Frontal cortex (tissue), 4 donors: ENCODE measurements around the gene GSC. TPM values are rescaled to one million over a fixed set of nuclear protein-coding genes. Genes with fewer than 3 reads are reported as not detected.

Source experiments
- DNase-seq, 2 donors: peaks; one replicate each; pipeline ENCODE4 v3.0.0; 2012; ENCODE audit warnings: low spot score in 2 of 2
- FAIRE-seq: peaks from 2 replicates; lab custom pipeline; 2012; peaks lifted over from hg19 to GRCh38; lab: Jason Lieb, UNC
- total RNA-seq: library from RNA; depleted of rRNA; stranded (reverse); fragments of >200 nt; gene quantifications from one replicate; pipeline ENCODE4 v1.2.3, GENCODE V29; 2014
- donor health status: control.
- donor health status: control.
- donor health status: control.

GSC gene
- total RNA-seq, 1 donor from 2014 or later = not detected

DNA sequence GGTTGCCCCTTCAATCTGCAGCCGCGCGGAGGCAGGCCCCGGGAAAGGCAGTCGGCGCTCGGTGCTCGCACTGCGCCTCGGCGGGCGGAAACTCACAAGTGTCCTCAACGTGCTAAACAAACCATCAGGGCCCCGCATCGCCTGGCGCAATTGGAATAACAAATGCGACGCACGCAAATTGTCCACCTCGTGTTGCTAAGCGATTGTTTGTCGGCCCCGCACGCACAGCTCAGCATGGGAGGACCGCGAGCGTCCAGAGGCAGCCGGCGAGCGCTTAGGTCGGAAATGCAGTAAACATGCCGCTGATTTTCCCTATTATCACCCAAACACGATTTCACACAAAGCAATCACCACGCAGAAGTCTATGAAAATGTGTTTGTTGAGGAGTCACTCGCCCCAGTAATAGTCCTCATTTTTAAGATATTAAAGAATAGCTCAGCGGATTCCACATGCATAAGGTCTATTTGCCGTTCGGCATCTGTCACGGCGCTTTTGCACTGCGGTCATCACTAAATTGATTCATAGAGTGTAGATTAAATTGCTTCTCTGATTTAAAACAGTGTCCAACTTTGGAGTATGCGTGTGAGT lies 3.2 kb upstream of the GSC start:
- no peak for DNase-seq
- FAIRE-seq = no peak

DNA sequence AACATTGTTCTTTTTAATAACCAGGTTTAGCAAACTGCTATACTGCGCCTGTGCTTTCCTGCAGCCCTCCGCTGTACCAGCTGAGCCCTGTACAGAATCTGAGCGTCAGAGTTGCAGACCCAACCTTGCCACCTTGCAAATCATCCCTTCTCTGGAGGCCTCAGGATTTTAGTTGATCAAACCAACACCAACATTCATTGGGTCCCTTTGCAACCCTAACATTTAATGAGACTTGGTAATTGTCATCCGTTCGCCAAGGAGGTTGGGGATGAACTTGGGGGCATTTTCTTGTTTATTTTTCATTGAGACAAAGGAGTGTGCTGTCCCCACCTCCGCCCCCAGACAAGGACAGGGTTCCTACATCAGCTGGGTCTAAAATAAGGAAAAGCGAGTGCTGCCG lies 2.6 kb upstream of the GSC start:
- FAIRE-seq (no peak), DNase-seq (no peak)

DNA sequence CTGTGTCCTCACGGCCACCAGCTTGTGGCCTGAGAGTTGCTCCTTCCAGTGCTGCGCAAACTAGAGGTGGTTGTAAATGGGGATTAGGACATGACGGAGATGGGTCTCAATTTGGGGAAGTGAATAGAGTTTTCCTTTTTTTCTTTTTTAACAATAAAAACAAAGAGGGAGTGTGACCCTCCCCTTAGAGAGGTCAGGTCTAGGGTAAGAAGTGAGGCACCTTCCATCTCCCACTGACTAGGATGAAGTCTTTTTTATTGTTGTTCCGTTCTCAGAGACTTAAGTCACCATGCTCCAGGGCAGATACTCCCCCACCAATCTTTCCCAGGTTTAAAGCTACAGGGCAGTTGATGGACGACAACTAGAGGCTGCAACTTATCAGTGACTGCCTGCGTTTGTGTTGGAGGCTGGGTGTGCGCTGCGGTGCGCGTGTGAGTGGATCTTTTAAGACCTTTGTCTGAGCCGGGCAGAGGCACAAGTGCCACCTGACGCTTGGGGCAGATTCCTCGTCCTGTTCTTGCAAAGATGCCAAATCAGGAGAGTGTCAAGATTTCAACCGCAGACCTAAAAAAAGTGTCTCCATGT lies 2.1 kb upstream of the GSC start:
- DNase-seq = no peak
- no peak for FAIRE-seq

DNA sequence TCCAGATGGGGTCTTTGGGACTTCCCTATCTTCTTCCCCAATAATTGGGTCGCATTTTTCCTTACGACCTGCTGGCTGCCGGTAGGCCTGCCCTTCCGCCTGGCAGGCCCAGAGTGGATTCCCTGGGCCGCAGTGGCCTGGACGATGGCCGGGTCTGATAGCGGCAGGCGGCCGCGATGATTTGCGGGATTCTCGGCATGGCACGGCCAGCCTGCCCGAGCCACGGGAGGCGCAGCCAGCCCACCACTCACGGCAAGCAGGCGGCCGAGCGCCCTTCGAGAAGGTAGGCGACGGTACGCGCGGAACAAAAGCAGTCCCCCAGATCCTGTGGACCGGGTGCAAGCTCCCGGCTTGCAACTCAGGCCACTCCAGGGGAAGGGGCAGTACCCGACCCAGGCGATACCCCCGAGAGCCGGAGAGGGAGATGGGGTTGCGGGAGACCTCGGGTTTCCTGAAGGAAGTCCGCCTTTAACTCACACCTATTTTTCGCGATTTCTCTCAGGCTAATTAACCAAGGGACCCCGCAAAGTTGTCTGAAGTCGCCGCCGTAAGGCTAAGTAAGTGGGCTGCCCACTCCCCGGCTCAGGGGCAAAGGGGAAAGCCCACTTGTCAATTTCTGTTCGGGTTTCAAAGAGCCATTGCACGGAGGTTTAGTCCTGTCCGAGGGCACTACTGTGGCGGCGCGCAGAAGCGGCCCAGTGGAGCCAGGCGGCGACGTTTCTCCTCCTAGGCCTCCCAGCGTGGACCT lies 1.4 kb upstream of the GSC start:
- no peak for FAIRE-seq
- DNase-seq = no peak

DNA sequence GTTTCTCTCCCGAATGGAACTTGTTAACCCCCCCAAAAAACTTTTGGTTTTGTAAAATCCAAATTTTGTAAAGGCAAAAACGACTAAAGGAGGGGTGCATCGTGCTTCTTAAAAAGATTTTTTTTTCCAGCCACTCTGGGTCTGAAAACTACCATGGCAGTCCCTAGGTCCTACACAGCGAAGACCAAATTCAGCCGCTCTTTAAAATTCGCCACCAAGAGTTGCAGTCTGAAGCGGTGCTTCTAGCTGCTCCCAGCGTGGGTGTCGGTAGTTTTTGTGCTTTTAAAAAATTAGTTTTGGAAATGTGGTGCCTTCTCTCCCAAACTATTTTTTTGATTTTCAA lies 873 bp upstream of the GSC start:
- no peak for DNase-seq
- no peak for FAIRE-seq

DNA sequence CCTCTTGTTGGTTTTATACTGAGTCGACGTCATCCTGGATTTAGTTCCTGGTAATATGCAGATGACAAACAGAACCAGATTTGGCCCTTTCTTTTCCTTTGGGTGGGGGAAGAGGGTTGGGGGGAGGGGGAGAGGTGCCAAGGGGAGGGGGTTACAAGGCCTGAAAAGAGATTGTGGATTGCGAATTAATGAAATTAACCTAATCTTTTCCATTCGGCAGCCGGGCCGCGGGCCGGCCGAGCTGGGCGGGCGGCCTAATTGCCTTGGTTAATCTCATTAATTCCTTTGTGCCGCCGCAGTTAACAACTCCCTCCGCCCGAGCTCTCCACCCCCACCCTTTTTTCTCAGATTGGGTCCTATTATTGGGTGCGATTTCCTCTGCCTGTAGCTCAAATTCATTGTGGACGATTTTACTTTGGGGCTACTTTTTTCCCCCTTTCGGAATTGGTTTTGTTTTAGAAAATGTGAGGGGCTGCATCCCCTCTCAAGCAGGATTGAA lies 387 bp upstream of the GSC start:
- DNase-seq (no peak), FAIRE-seq (no peak)

DNA sequence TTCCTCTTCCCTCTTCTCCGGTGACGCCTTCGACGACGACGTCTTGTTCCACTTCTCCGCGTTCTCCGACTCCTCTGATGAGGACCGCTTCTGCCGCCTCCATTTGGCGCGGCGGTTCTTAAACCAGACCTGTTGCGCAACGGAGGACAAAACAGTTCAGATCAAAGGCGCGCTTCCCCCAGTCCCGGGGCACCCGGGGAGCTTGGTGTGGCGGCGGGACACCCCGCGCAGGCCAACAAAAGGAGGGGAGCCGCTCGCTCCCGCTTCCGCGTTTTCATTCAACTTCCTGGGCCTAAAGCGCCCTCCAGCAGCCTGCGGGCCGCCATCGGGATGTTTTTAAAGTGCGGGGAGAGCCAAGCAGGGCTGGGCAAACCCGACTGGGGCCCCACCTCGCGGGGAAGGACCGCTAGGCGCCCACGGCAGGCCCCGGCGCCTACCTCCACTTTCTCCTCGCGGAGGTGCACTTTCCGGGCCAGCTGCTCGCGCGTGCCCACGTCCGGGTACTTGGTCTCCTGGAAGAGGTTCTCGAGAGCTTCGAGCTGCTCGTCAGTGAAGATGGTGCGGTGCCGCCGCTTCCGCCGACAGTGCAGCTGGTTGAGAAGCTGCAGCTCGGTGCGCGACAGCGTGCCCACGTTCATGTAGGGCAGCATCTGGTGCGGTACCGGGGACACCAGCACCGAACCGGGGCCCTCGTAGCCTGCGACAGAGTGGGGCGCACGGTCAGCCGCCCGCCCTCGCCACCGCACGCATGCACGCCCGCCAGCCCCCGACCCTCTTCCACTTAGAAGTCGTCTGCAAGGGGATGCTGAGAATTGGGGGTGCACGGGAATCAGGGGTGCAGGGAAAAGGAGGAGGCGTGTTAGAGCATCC lies 1.2 kb downstream of the GSC start:
- DNase-seq (no peak), FAIRE-seq (no peak)

DNA sequence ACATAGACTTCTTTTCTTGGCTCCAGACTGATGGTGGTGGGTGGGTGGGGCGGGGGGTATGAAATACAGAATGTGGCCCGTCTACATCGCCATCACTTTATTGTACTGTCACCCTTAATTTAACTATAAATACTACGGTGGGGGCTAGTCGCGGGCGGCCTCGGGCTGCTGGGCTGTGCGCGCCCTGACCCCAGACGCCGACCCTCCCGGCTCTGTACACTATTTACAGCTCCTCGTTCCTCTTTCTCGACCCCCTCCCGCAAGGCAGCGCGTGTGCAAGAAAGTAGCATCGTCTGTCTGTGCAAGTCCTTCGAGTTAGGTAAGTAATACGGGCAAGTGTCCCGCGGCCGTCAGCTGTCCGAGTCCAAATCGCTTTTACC lies 1.8 kb downstream of the GSC start:
- FAIRE-seq (no peak), DNase-seq (no peak)

DNA sequence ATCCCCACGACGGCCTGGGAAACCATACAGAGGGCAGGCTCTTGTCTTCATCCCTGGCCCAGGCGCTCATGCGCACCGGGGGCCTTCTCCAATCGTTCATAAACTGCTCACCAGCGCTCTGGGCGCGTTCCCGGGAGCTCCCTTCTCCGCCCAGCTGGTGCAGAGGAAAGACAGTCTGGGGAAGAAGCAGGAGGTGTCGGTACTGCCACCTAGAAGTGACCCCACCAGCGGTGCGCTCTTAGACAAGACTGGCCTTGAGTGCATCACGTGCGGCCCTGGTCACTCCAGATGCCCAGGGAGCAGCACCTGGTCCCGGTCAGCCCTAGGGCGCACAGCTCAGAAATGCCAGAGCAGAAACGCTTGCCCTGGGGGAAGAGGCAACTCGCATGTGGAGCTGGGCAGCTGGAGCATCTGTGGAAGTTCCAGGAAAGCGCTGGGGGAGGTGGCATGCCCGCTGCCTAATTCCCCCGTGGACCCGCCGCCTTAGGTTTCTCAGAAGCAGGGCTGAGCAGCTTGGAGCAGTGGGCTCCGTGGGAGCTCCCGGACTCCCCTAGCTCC lies 2.5 kb downstream of the GSC start:
- no peak for DNase-seq
- FAIRE-seq = no peak

DNA sequence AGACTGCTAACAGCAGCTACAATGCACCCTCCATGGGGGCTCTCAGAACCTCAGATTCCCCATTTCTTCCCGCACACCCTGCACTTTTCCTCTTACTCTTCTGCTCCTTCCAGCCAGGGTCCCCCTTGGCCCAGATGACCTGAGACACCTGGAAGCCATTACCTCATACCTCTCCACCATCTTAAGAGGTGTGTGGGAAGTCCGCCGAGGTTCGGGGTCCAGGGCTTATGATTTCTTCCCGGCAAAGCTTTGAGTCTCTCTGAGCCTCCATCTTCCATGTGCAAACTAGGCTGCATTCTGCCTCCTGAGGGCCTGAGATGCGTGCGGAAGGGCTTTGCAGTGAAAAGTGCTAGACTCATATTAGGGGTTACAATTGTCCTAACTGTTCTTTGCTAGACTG lies 5.3 kb downstream of the GSC start:
- FAIRE-seq = no peak
- DNase-seq = no peak

DNA sequence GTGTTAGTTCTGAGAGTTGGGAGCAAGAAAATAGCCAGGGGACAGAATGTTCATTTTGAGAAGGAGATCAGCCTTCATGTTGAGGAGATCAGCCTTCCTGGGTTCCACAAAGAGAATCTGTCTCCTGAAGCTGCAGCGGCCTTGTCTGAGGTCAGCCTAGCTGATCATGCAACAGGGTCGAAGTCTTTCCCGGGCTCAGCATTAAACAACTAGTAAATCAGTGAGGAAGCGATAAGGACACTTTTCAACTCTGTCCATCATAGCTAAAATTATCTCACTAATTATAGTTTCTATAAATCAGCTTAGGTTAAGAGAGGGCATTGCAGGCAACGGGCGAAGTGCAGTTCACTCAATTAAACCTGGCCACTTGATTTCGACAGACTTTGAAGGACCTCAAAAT lies 7.5 kb downstream of the GSC start:
- FAIRE-seq = no peak

DNA sequence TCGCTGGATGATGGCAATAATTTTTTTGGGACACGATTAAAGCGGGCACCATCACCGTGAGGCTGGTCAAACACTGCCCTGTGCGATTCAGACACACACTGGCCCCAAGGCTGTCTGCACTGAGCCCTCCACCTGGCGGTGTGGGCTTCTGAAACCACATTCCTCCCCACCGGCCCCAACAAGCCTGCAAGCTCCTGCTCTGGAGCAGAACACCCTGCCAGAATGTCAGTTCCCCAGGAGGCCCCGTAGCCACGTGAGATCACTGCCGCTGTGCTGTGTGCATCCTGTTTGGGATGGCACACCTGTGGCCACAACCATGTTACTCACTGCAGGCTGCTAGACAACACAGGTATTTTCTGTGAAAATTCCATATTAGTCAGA lies 7.9 kb downstream of the GSC start:
- FAIRE-seq (no peak), DNase-seq (no peak)

More for the DNA sequence above, 7.5 kb downstream of the GSC start:
- no peak for DNase-seq

DNA sequence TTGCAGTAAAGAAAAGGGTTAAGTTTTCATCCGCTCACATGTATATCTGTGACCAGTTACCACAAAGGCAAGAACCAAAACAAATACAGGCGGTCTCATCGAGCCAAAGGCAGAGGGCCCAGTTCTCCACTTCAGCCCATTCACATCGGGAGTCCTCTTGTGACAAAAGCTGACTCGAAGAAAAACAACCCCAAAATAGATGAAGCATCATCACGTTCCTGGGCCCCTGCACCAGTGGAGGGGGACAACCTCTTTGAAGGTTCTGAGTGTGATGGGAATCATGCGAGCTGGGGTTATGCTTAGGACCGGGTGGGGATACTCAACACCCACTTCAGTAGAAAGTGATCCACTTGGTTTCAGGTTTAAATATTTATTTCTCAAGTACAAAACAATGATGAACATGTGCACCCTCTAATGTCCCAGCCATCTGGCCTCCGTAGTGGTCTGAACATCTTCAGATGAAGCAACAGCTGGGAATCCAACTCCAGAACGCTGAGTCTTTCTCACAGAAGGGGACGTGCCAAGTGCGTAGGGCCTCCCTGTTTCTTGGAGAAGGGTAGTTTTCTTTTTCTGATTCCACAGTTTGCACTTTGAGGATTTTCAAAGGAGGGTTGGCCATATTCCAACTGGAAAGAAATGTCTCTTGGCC lies 8.4 kb downstream of the GSC start:
- FAIRE-seq = no peak
- no peak for DNase-seq

DNA sequence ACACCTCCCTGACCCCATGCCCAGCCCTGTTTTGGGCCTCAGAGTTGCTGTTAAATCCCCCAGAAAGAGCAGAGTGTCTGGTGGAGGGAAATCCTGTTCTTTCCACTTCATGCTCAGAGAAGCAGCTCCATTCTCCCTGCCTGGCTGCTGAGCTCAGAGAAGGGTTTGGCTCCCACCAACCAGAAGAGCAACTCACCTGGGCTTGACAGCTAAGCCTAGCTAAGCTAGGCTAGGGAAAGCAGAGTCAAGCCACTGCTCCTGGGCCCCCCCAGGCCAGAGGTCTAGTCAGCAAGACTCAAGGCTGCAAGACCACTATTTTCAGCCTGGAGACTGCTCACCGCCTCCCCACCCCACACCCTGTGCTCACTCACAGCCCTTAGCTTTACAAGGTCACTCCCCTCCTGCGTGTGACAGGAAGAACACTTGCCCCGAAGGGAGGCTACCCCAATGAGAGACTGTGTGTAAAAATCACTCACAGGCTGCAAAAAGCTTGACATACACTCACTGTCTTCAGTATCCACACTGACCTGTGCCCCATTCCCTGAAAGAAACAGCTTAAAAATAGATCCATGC lies 13.5 kb downstream of the GSC start:
- FAIRE-seq (no peak), DNase-seq (no peak)

DNA sequence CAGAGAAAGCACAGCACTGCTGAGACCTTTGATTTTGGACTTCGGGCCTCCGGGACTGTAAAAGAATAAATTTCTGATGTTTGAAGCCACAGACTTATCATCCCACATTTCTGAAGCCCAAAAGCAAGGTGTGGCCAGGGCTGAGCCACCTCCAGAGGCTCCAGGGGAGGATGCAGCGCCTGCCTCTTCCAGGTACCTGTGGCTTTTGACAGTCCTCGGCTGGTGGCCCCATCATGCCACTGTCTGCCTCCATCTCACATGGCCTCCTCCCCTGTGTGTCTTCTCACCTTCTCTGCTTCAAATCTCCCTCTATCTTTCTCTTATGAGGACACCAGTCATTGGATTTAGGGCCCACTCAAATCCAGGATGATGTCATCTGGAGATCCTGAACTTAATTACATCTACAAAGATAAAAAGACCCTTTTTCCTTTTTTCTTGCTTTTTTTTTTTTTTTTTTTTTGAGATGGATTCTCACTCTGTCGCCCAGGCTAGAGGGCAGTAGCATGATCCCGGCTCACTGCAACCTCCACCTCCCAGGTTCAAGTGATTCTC lies 15.4 kb downstream of the GSC start:
- DNase-seq (no peak), FAIRE-seq (no peak)

DNA sequence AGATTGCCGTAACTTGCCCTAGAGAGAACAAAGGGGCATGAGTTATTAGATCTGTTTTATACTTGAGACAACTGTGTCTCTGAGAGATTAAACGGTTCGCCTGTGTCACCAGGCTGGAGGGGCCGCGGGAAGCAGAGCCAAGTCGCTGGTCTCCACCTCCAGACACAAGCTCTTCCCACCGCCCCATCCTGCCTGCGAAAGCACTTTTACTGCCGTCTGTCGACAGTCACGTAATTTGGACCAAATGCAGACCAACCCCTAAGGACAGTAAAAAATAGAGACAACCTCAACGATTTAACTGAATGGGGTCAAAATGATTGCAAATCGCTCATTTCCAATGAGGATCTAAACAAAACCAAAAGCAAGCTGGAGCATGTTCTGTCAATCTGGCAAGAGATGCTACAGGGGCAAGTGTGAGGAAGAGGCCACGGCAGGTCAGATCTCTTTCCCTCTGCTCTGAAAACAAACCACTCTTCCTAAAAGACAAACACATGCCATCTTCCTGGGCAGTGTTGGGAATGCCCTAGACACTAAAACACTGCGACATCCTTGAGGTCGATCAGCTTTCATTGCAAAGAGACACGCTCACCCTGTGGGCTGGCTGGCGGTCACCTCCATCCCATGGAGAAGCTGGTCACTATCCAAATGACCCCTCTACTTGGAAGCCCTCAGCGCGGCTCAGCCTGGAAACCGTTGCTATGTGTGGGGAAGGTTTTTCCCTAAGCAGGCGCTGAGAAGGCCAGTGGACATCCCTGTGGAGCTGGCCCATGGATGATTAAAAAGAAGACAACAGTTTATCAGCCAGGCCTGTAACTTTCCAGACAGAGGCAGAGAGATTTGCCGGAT lies 17.1 kb downstream of the GSC start:
- DNase-seq = no peak

DNA sequence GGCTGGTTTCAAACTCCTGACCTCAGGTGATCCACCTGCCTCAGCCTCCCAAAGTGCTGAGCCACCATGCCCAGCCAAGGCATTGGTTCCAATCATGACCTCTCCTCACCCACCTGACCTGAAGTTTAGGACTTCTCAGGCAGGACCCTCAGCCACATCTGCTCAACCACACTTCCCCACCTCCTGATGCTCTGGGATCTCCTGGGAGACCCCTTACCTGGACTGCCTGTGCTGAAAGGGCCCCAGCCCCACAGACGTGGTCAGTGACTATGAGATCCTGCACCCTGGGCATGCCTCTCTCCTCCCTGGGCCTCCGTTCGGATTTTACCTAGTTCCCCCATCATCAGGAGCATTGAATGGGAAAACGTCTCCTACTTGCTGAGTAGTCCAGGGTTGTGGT lies 18.0 kb downstream of the GSC start:
- DNase-seq (no peak), FAIRE-seq (no peak)

More for the DNA sequence above, 17.1 kb downstream of the GSC start:
- no peak for FAIRE-seq

DNA sequence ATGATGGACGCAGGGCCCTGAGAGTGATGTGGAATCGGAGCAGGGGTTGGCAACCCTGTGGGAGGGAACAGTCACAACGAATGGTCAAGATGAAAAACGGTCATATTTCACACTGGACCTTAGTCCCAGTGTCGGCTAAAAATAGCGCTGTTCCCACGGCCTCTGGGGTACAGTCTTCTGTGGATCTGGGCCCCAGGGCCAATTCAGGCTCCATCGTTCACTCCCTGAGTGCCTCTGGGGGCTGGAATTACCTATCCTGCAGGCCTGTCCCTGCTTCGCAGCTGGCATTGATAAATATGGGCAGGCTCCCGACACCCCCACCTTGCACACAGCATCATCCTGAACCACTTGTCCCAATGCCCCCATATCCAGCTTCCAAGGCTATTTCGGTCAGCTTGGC lies 18.6 kb downstream of the GSC start:
- DNase-seq = no peak
- FAIRE-seq = no peak
